ENCODE data around the gene DOCK7. TPM values are rescaled to one million over a fixed set of nuclear protein-coding genes. Genes with fewer than 3 reads are reported as not detected.

Gene DOCK7
- total RNA-seq, 2 experiments from 2014 or later = 6.6 to 16.8 TPM

DNA sequence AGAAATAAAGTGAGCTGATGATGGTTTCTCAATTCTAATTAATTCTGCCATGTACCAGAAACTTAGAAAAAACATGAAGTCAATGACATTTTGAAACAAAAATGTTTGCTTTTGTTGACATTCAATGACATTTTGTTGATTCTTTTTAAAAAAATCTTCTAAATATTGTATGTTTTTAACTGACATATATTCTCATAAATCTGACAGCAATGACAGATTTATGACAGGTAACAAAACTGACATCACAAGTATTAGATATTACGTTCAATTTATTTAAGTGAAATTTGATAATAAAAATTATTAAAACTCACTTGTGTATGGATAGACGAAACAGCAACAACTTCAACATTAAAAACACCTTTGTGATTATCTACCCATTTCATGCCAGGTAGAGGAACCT, 126.9 kb downstream of the DOCK7 start:
- no peak for ATAC-seq
- intact Hi-C loops (cut with micrococcal nuclease) = no loop called here
- no peak for DNase-seq
- Mint-ChIP-seq H3K9me3 (no peaks in the 10 kb centered on the region), H3K4me3 (no peak overlapping the region), H3K36me3 (ENCODE audit: low read depth) (peaks cover 4% of the 10 kb centered on the region), H3K27ac (no peak overlapping the region), H3K4me1 (ENCODE audit: low read depth) (no peaks in the 10 kb centered on the region), H3K27me3 (no peaks in the 10 kb centered on the region)
- ChIA-PET POLR2A (no interaction called here), CTCF (interaction anchor here (0.6 kb wide), 1 partner anchor 83 kb away, joined by 3 read pairs; no protein-coding TSS in a partner anchor)
- TF ChIP-seq, protein P1, sequence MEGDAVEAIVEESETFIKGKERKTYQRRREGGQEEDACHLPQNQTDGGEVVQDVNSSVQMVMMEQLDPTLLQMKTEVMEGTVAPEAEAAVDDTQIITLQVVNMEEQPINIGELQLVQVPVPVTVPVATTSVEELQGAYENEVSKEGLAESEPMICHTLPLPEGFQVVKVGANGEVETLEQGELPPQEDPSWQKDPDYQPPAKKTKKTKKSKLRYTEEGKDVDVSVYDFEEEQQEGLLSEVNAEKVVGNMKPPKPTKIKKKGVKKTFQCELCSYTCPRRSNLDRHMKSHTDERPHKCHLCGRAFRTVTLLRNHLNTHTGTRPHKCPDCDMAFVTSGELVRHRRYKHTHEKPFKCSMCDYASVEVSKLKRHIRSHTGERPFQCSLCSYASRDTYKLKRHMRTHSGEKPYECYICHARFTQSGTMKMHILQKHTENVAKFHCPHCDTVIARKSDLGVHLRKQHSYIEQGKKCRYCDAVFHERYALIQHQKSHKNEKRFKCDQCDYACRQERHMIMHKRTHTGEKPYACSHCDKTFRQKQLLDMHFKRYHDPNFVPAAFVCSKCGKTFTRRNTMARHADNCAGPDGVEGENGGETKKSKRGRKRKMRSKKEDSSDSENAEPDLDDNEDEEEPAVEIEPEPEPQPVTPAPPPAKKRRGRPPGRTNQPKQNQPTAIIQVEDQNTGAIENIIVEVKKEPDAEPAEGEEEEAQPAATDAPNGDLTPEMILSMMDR (IDR thresholded peaks at IDR 0.05) = no peak

GRCh38 chr1:62544570-62544969, 143.6 kb downstream of the DOCK7 start:
- H3K4me3 Mint-ChIP-seq = no peak overlapping the region
- H3K9me3 Mint-ChIP-seq = no peaks in the 10 kb centered on the region
- no peaks in the 10 kb centered on the region for H3K27me3 Mint-ChIP-seq
- POLR2A ChIA-PET = no interaction called here
- H3K27ac Mint-ChIP-seq = no peak overlapping the region
- H3K36me3 Mint-ChIP-seq (ENCODE audit: low read depth) = no peaks in the 10 kb centered on the region
- intact Hi-C loops (cut with micrococcal nuclease) = no loop called here
- TF ChIP-seq, protein P1 (IDR thresholded peaks at IDR 0.05) = no peak
- no peaks in the 10 kb centered on the region for H3K4me1 Mint-ChIP-seq (ENCODE audit: low read depth)
- no peak for DNase-seq
- no peak for ATAC-seq
- CTCF ChIA-PET = no interaction called here

DNA sequence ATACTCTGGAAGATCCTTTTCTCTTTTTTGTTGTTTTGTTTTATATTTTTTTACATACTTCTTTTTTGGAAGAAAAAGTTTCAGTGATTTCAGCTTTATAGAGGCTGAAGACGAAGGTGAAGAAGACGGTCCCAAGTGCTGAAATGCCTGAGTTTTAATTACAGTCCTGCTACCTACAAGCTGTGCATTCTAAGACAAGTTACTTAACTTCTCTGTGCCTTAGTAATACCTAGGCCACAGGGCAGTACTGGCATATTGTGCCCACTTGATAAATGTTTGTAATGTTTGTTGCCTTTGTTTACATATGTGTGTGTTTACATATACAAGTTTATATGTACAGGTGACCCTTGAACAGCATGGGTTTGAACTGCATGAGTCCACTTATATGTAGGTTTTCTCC, 147.1 kb downstream of the DOCK7 start:
- CTCF ChIA-PET = interaction anchor here (1.2 kb wide), 1 partner anchor 205 kb away, joined by 3 read pairs; no protein-coding TSS in a partner anchor
- ATAC-seq (no peak), DNase-seq (no peak)
- POLR2A ChIA-PET = no interaction called here
- TF ChIP-seq, protein P1 (IDR thresholded peaks at IDR 0.05) = no peak
- H3K4me1 Mint-ChIP-seq (ENCODE audit: low read depth) = no peaks in the 10 kb centered on the region
- H3K27me3 Mint-ChIP-seq = no peaks in the 10 kb centered on the region
- no peak overlapping the region for H3K27ac Mint-ChIP-seq
- no peaks in the 10 kb centered on the region for H3K9me3 Mint-ChIP-seq
- intact Hi-C loops (cut with micrococcal nuclease) = no loop called here
- H3K36me3 Mint-ChIP-seq (ENCODE audit: low read depth) = no peaks in the 10 kb centered on the region
- H3K4me3 Mint-ChIP-seq = no peak overlapping the region

GRCh38 chr1:62539028-62539447, 149.1 kb downstream of the DOCK7 start:
- Mint-ChIP-seq H3K4me3 (no peak overlapping the region), H3K36me3 (ENCODE audit: low read depth) (no peaks in the 10 kb centered on the region), H3K27me3 (no peaks in the 10 kb centered on the region), H3K9me3 (no peaks in the 10 kb centered on the region), H3K4me1 (ENCODE audit: low read depth) (no peaks in the 10 kb centered on the region), H3K27ac (no peak overlapping the region)
- intact Hi-C loops (cut with micrococcal nuclease) = no loop called here
- ChIA-PET CTCF (interaction anchor here (1.1 kb wide), 1 partner anchor 9 kb away, joined by 3 read pairs; no protein-coding TSS in a partner anchor), POLR2A (no interaction called here)
- DNase-seq = no peak
- no peak for ATAC-seq
- TF ChIP-seq, protein P1 (IDR thresholded peaks at IDR 0.05) = no peak

DNA sequence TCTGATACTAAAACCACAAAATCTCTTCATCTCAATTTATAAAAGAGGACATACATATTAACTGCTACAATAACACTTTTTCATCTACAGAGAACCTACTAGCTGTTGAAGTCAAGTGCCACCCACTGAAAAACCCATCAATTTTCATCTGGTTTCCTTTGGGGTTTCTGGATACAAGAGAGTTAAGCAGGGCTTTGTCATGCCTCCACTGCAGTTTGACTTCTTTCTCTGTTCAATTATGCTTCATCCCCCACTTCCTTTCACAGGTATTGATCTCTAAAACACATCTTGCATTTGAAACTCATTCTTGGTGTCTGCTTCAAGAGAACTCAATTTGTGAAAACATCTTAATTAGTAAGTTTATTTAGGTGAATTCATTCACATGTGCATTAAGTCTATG, 151.3 kb downstream of the DOCK7 start:
- TF ChIP-seq, protein P1 (IDR thresholded peaks at IDR 0.05) = no peak
- intact Hi-C loops (cut with micrococcal nuclease) = no loop called here
- H3K27me3 Mint-ChIP-seq = no peaks in the 10 kb centered on the region
- POLR2A ChIA-PET = interaction anchor here (0.5 kb wide), 1 partner anchor 146 kb away, joined by 4 read pairs; no protein-coding TSS in a partner anchor
- no peak overlapping the region for H3K27ac Mint-ChIP-seq
- no peaks in the 10 kb centered on the region for H3K4me1 Mint-ChIP-seq (ENCODE audit: low read depth)
- no peak overlapping the region for H3K4me3 Mint-ChIP-seq
- H3K9me3 Mint-ChIP-seq = no peaks in the 10 kb centered on the region
- DNase-seq = no peak
- no peak for ATAC-seq
- no peaks in the 10 kb centered on the region for H3K36me3 Mint-ChIP-seq (ENCODE audit: low read depth)
- CTCF ChIA-PET = no interaction called here

All from activated CD8-positive, alpha-beta T cell treated with anti-CD3 and anti-CD28 coated beads for 36 hours (primary cell).